ELF-1 (cell line): ENCODE results near the gene ARRB1.
"Not testable (repeated sequence)": the region's sequence is repeated elsewhere in the genome, so short reads cannot be mapped to it uniquely, and the experiment has no call there.

Experiments
- DNase-seq: peaks from one replicate; pipeline ENCODE4 v3.0.0-alpha.2; 2016; ENCODE audit warnings: low read depth, low spot score

ARRB1 gene

GRCh38 chr11:75344186-75344585 is 7.3 kb downstream of the ARRB1 start:
- no peak for DNase-seq

- DNase-seq, result peak; percentile 87
Measured at GRCh38 chr11:75342966-75343870, 8.2 kb downstream of the ARRB1 start.

GRCh38 chr11:75342231-75342918 is 9.1 kb downstream of the ARRB1 start:
- peak; percentile 69 for DNase-seq

GRCh38 chr11:75341612-75342011 is 9.8 kb downstream of the ARRB1 start:
- no peak for DNase-seq

GRCh38 chr11:75339685-75340409 is 11.6 kb downstream of the ARRB1 start:
- peak; percentile 82 for DNase-seq

GRCh38 chr11:75338516-75339208 is 12.8 kb downstream of the ARRB1 start:
- peak; percentile 27 for DNase-seq

- no peak for DNase-seq
Measured at GRCh38 chr11:75337195-75337654, 14.2 kb downstream of the ARRB1 start.

- DNase-seq, result peak; percentile 95
Measured at GRCh38 chr11:75334976-75335375, 16.5 kb downstream of the ARRB1 start.

GRCh38 chr11:75334402-75334891 is 17.0 kb downstream of the ARRB1 start:
- DNase-seq, result peak; percentile 91

- DNase-seq, result no peak
Measured at GRCh38 chr11:75333807-75334140, 17.7 kb downstream of the ARRB1 start.

GRCh38 chr11:75333022-75333806 is 18.2 kb downstream of the ARRB1 start:
- no peak for DNase-seq

- DNase-seq, result peak; percentile 89
Measured at GRCh38 chr11:75331761-75332160, 19.7 kb downstream of the ARRB1 start.

- peak; percentile 61 for DNase-seq
Measured at GRCh38 chr11:75331304-75331703, 20.2 kb downstream of the ARRB1 start.

- not testable (repeated sequence) for DNase-seq
Measured at GRCh38 chr11:75330886-75331285, 20.6 kb downstream of the ARRB1 start.

GRCh38 chr11:75330291-75330690 is 21.2 kb downstream of the ARRB1 start:
- peak; percentile 73 for DNase-seq

- peak; percentile 86 for DNase-seq
Measured at GRCh38 chr11:75328426-75329277, 22.8 kb downstream of the ARRB1 start.

GRCh38 chr11:75326439-75326810 is 25.0 kb downstream of the ARRB1 start:
- DNase-seq, result no peak

GRCh38 chr11:75325713-75326438 is 25.6 kb downstream of the ARRB1 start:
- peak; percentile 63 for DNase-seq

GRCh38 chr11:75324740-75325139 is 26.7 kb downstream of the ARRB1 start:
- DNase-seq, result no peak
